Karpas-422 (cell line): ENCODE results near the gene GBX2. TPM values are rescaled to one million over a fixed set of nuclear protein-coding genes. Genes with fewer than 3 reads are reported as not detected.

Experiments
- DNase-seq: peaks from one replicate; pipeline ENCODE4 v3.0.0-alpha.2; 2015
- H2AFZ ChIP-seq: fragments of 200-600 bp; sonication (generic); 2 replicates; pipeline ENCODE4 v1.6.1; 2014; ENCODE audit warnings: antibody characterized with exemption, low read length, mixed read lengths
- H3K27ac ChIP-seq: fragments of 200-600 bp; sonication (generic); 2 replicates; pipeline ENCODE4 v1.5.1; 2014; ENCODE audit warnings: mild to moderate bottlenecking, low read length, moderate library complexity
- H3K27me3 ChIP-seq: fragments of 200-600 bp; sonication (generic); 2 replicates; pipeline ENCODE4 v1.6.1; 2014; ENCODE audit warnings: low read length, mixed read lengths
- H3K36me3 ChIP-seq: fragments of 200-600 bp; sonication (generic); 2 replicates; pipeline ENCODE4 v1.6.1; 2014; ENCODE audit warnings: low read length, mixed read lengths; ENCODE audit not compliant: insufficient read depth
- H3K4me1 ChIP-seq: fragments of 200-600 bp; sonication (generic); 2 replicates; pipeline ENCODE4 v1.6.1; 2014; ENCODE audit warnings: mild to moderate bottlenecking, low read length, mixed read lengths
- H3K4me2 ChIP-seq: fragments of 200-600 bp; sonication (generic); 2 replicates; pipeline ENCODE4 v1.6.1; 2014; ENCODE audit warnings: low read length, low read depth, mild to moderate bottlenecking; ENCODE audit not compliant: poor library complexity, severe bottlenecking
- H3K4me3 ChIP-seq: fragments of 200-600 bp; sonication (generic); 2 replicates; pipeline ENCODE4 v1.5.1; 2014; ENCODE audit warnings: mild to moderate bottlenecking, antibody characterized with exemption, low read length, mixed read lengths
- H3K79me2 ChIP-seq: fragments of 200-600 bp; sonication (generic); 2 replicates; pipeline ENCODE4 v1.6.1; 2014; ENCODE audit warnings: mild to moderate bottlenecking, low read length, mixed read lengths
- H3K9ac ChIP-seq: fragments of 200-600 bp; sonication (generic); 2 replicates; pipeline ENCODE4 v1.6.0; 2014; ENCODE audit warnings: low read length
- H3K9me2 ChIP-seq: fragments of 200-600 bp; sonication (generic), shearing (Covaris generic); replicated peaks from 2 replicates; pipeline ENCODE4 v1.6.0; 2014; ENCODE audit warnings: mild to moderate bottlenecking, low read length, moderate library complexity; ENCODE audit not compliant: insufficient read depth
- H3K9me3 ChIP-seq: fragments of 300-700, 200-600 bp; sonication (generic); 2 replicates; pipeline ENCODE4 v1.6.1; 2014; ENCODE audit warnings: low read length, mixed read lengths
- H4K20me1 ChIP-seq: fragments of 200-600 bp; sonication (generic); 2 replicates; pipeline ENCODE4 v1.6.1; 2014; ENCODE audit warnings: mild to moderate bottlenecking, antibody characterized with exemption, low read length, low read depth; ENCODE audit not compliant: insufficient read depth
- total RNA-seq: library from RNA; depleted of rRNA; stranded (reverse); fragments of >200 nt; shearing (Covaris generic); gene quantifications from 2 replicates; pipeline ENCODE4 v1.2.3, GENCODE V29; 2014; ENCODE audit warnings: low replicate concordance

GBX2 gene
- total RNA-seq, 1 experiment from 2014 or later = not detected

DNA sequence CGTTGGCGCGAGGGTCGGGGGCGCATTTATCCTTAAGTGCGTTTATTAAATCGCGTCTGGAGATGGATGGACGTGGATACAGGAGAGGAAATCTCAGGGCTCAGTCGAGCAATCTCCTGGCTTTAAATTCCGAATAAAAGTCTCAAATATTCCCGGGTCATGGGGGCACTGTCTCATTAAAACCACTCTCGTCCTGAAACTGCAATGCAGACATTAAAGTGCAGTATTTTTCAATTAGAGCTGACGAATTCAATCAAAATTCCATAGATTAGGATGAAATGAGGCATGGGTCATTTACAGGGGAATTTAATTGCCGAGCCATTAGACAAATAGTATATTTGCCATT is 10.7 kb upstream of the GBX2 start:
- Histone ChIP-seq H3K4me3 (no peak overlapping the region), H3K9ac (no peak overlapping the region), H3K4me1 (no peaks in the 10 kb centered on the region), H3K9me2 (no peaks in the 10 kb centered on the region), H3K9me3 (no peaks in the 10 kb centered on the region), H3K79me2 (no peaks in the 10 kb centered on the region), H3K4me2 (no peak overlapping the region), H3K36me3 (no peaks in the 10 kb centered on the region), H2AFZ (no peak overlapping the region), H4K20me1 (no peaks in the 10 kb centered on the region), H3K27me3 (no peaks in the 10 kb centered on the region), H3K27ac (no peak overlapping the region)
- no peak for DNase-seq

DNA sequence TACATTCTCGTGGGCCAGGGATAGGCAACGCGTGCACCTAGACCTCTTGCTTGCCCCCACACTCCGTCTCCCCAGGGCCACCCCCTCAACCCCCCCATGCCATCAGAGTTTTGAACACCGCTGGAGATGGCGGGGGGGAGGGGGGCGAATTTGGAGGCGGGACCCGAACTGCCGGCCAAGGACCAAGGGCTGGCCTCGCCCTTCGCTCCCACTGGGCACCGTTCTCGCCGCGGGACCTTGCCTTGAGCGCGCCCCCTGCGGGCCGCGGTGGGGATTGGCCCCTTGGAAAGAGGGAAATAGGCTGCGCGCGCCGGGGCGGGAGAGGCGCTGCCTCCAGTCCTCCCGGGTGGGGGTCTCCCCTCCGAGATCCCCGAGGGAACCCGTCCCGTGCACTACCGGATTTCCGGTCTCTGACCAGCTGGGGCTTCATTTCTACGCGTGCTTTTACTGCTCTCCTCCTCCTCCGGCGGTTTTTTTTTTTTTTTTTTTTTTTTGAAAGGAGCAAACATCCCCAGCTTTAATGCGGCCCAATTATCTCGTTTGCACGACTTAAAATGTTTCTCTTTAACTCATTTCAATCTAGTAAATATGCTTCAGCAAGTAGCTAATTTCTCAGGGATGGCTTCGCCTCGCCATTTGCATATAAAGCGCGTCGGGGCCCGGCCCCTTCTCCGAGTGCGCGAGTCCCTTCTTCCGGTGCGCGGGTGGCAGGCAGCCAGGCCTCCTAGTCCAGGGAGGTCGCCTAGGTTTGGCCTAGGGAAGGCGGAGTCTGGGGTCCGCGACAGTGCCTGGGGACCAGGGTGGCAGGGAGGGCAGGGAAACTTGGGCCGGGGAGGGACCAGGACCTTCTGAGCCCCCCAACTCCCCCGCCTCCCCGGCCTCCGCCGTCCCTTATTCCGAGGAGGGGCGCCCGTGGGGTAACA is 10.0 kb upstream of the GBX2 start:
- Histone ChIP-seq H3K36me3 (no peaks in the 10 kb centered on the region), H3K79me2 (no peaks in the 10 kb centered on the region), H3K9me2 (no peaks in the 10 kb centered on the region), H2AFZ (no peak overlapping the region), H3K9ac (no peak overlapping the region), H4K20me1 (no peaks in the 10 kb centered on the region), H3K27me3 (no peaks in the 10 kb centered on the region), H3K9me3 (no peaks in the 10 kb centered on the region), H3K4me3 (no peak overlapping the region), H3K4me1 (no peaks in the 10 kb centered on the region), H3K27ac (no peak overlapping the region), H3K4me2 (no peak overlapping the region)
- DNase-seq = no peak

DNA sequence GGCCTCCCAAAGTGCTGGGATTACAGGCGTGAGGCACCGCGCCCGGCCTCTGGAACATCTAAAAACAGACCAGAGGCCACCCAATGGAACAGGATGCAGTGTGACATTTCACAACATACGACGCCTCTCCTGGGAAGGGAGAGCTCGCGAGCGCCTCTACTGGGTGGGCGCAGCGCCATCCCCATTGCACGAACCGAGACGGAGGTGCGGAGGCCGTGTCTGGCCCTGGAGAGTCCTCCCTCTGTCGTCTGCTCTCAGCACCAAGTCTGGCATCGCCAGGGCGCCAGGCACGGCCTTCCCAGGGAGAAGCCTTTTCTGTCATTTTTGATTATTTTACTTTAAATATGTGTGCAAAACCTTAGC is 9.4 kb upstream of the GBX2 start:
- no peaks in the 10 kb centered on the region for H3K79me2 ChIP-seq
- no peak overlapping the region for H3K27ac ChIP-seq
- H2AFZ ChIP-seq = no peak overlapping the region
- H3K27me3 ChIP-seq = no peaks in the 10 kb centered on the region
- no peaks in the 10 kb centered on the region for H3K9me3 ChIP-seq
- no peaks in the 10 kb centered on the region for H3K4me1 ChIP-seq
- no peak overlapping the region for H3K9ac ChIP-seq
- no peaks in the 10 kb centered on the region for H3K9me2 ChIP-seq
- H3K36me3 ChIP-seq = no peaks in the 10 kb centered on the region
- no peaks in the 10 kb centered on the region for H4K20me1 ChIP-seq
- H3K4me3 ChIP-seq = no peak overlapping the region
- DNase-seq = no peak
- no peak overlapping the region for H3K4me2 ChIP-seq

DNA sequence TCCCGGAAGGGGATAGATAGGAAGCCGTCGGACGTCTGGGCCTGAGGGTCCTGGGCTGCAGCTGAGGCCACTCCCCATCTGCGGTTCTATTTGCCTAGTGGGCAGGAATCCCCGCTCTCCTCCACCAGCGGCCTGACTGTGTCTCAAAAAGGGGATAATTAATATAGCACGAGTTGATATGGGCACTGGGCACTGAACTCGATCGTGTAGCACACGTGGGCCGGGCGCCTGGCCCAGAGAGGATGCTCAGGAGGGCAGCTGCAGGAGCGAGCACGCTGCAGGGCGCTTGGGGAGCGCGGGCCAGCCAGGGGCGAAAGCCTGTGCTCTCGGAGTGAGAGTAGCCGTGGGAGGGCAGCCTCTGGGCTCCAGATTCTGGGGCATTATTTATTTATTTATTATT is 8.8 kb upstream of the GBX2 start:
- Histone ChIP-seq H3K4me2 (no peak overlapping the region), H2AFZ (no peak overlapping the region), H3K9me3 (no peaks in the 10 kb centered on the region), H4K20me1 (no peaks in the 10 kb centered on the region), H3K9me2 (no peaks in the 10 kb centered on the region), H3K36me3 (no peaks in the 10 kb centered on the region), H3K79me2 (no peaks in the 10 kb centered on the region), H3K27me3 (no peaks in the 10 kb centered on the region), H3K27ac (no peak overlapping the region), H3K4me3 (no peak overlapping the region), H3K4me1 (no peaks in the 10 kb centered on the region), H3K9ac (no peak overlapping the region)
- DNase-seq = no peak

DNA sequence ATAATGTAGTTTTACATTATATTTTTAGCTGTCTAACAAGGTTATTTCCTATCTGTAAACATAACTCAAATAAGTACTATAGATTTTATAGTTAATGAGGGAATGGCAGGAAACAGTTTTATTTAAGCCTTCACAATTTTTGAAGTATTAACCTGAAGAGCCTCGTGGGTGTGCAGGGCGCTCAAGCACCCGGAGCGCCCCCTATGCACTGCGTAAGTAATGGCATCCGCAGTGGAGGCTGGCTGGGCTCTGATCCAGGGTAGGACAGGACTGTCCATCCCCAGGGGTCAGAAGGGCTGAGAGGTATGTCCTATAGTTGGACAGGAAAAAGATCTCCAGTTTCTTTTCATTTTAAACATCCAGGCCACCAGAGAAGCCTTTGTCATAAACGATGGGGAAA is 8.2 kb upstream of the GBX2 start:
- Histone ChIP-seq H3K27me3 (no peaks in the 10 kb centered on the region), H3K4me3 (no peak overlapping the region), H3K9me2 (no peaks in the 10 kb centered on the region), H3K27ac (no peak overlapping the region), H3K9ac (no peak overlapping the region), H3K9me3 (no peaks in the 10 kb centered on the region), H3K36me3 (no peaks in the 10 kb centered on the region), H3K79me2 (no peaks in the 10 kb centered on the region), H2AFZ (no peak overlapping the region), H3K4me1 (no peaks in the 10 kb centered on the region), H4K20me1 (no peaks in the 10 kb centered on the region), H3K4me2 (no peak overlapping the region)
- peak; percentile 74 for DNase-seq

DNA sequence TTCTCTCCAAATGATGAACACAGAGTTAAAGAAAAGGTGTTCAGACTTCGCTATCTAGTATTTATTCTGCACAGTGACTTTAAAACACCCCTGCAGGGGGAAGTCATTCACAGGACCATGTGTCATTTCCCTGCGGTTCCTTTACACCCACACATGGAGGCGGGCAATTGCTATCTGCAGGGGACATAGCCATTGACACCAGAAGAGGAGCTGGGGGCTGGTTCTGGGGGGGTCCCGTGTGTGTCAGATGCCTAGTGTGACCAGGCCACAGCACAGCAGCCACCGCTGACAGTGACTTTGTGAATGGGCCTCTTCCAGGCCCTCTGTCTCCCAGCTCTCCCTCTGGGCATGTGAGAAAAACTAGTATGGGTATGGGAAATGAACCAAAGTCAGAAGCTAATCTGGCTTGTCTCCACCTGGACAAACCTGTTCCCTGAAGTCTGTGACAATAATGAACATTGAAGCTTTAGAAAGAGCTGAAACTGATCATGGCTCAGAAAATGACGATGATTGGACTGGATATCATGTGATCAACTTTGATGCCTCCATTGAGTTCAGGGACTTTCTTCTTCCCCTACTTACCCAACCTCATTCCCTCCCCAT is 7.5 kb upstream of the GBX2 start:
- Histone ChIP-seq H3K36me3 (no peaks in the 10 kb centered on the region), H2AFZ (no peak overlapping the region), H3K27me3 (no peaks in the 10 kb centered on the region), H3K9me2 (no peaks in the 10 kb centered on the region), H3K4me2 (no peak overlapping the region), H3K79me2 (no peaks in the 10 kb centered on the region), H3K4me3 (no peak overlapping the region), H3K9ac (no peak overlapping the region), H3K27ac (no peak overlapping the region), H3K4me1 (no peaks in the 10 kb centered on the region), H3K9me3 (no peaks in the 10 kb centered on the region), H4K20me1 (no peaks in the 10 kb centered on the region)
- DNase-seq = no peak

DNA sequence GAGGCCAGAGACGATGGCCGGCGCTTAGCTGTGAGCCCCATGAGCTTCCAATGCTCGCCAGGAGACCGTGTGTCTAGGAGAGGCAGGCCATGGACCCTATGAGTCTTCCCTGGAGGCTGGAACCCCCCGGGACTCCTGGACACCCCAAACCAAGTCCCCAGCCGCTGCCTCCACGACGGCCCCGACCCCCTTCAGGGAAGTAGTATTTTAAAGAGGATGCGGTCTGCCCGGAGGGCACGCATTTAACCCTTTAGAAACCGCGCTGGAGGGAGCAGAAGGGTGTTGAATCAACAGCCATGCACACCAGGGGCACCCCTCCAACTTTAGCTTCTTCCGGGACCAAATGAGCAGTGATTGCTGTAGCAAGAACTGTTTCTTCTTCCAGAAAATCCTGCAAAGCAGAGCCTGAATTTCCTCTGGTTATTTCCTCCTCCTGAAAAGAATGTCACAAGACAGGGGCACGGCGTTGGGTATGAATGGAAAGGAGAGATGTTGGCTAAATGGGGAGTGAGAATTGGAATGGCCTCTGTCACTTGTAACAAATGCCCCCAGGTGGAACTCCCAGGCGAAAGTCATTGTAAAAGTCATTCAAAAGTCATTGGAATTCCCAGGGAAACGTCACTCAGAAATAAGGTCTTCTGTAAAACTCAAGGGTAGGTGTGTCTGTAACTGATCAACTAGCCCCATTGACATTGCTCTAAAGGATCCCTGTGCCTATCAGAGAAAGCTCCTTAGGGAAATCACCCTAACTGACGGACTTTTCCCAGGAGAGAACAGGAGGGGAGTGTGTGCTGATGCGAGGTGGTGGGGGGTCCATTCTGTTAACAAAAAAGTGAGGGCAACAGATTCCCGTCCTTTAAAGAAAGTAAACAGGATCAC is 5.8 kb upstream of the GBX2 start:
- Histone ChIP-seq H3K9ac (no peak overlapping the region), H3K79me2 (no peaks in the 10 kb centered on the region), H3K36me3 (no peaks in the 10 kb centered on the region), H3K4me3 (no peak overlapping the region), H3K9me2 (no peaks in the 10 kb centered on the region), H3K4me1 (no peaks in the 10 kb centered on the region), H2AFZ (no peak overlapping the region), H3K9me3 (no peaks in the 10 kb centered on the region), H3K4me2 (no peak overlapping the region), H3K27me3 (no peaks in the 10 kb centered on the region), H3K27ac (no peak overlapping the region), H4K20me1 (no peaks in the 10 kb centered on the region)
- DNase-seq = no peak

DNA sequence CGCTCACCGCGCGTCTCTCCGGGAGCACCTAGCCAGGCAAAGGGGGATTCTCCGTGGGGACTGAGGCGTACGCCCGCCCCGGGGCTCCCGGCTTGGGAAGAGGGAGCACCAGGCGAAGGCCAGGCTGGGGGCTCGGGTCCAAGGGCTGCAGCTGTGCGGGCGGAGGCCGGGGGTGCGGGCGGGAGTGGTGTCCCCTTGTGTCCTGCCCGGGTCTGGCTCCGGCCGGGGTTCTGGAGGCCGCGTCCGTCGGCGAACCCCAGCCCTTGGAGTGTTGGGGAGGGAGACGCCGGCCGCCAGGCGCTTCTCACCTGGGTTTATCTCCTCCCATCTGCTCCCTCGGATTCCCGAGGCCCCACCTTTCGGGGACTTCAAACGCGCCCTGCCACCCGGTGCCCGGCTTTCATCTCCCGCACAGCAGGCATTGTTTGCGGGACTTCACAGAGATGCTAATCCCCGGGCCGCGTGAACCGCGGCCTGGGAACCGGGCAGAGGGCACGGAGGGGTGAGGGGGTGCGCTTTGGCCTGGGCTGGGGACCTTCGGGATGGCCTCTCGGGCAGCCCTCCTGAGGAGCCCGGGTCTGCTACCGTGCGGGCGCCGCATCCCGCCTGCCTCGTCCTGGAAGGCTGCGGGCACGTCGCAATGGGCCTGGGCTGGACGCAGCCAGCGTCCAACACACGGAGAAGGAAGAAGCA is 5.0 kb upstream of the GBX2 start:
- H3K27ac ChIP-seq = no peak overlapping the region
- no peak overlapping the region for H3K4me3 ChIP-seq
- no peaks in the 10 kb centered on the region for H3K36me3 ChIP-seq
- no peaks in the 10 kb centered on the region for H3K27me3 ChIP-seq
- no peak overlapping the region for H3K9ac ChIP-seq
- H4K20me1 ChIP-seq = no peaks in the 10 kb centered on the region
- DNase-seq = no peak
- H3K79me2 ChIP-seq = no peaks in the 10 kb centered on the region
- H3K4me1 ChIP-seq = no peaks in the 10 kb centered on the region
- no peaks in the 10 kb centered on the region for H3K9me2 ChIP-seq
- H3K4me2 ChIP-seq = no peak overlapping the region
- no peak overlapping the region for H2AFZ ChIP-seq
- H3K9me3 ChIP-seq = no peaks in the 10 kb centered on the region
